NCI-H1048 (cell line): ENCODE data around the gene CRY2.

Experiments
- DNase-seq: peaks from one replicate; lab custom pipeline; 2025; lab: John Stamatoyannopoulos, UW

The CRY2 gene

GRCh38 chr11:45918331-45918941, 71.2 kb downstream of the CRY2 start:
- peak; percentile 40 for DNase-seq

- DNase-seq, result no peak
Measured at GRCh38 chr11:45918962-45919675, 71.8 kb downstream of the CRY2 start.

GRCh38 chr11:45919806-45920530, 72.7 kb downstream of the CRY2 start:
- DNase-seq, result no peak

- DNase-seq, result no peak
Measured at GRCh38 chr11:45920531-45921477, 73.5 kb downstream of the CRY2 start.

GRCh38 chr11:45921561-45922424, 74.5 kb downstream of the CRY2 start:
- peak; percentile 36 for DNase-seq

GRCh38 chr11:45922425-45923082, 75.3 kb downstream of the CRY2 start, which contains the start of gene LARGE2:
LARGE2 (plus strand) TSS chr11:45922656; CDS start chr11:45922883, 227 bp downstream.
- peak; percentile 64 for DNase-seq

- no peak for DNase-seq
Measured at GRCh38 chr11:45924036-45924915, 77.0 kb downstream of the CRY2 start.

- DNase-seq, result no peak
Measured at GRCh38 chr11:45924927-45925326, 77.7 kb downstream of the CRY2 start.

- no peak for DNase-seq
Measured at GRCh38 chr11:45925550-45925949, 78.3 kb downstream of the CRY2 start.

GRCh38 chr11:45926001-45926401, 78.7 kb downstream of the CRY2 start:
- DNase-seq, result no peak

- DNase-seq, result no peak
Measured at GRCh38 chr11:45926536-45927331, 79.5 kb downstream of the CRY2 start.

GRCh38 chr11:45927332-45927683, 80.0 kb downstream of the CRY2 start:
- DNase-seq, result no peak

- DNase-seq, result no peak
Measured at GRCh38 chr11:45927684-45928413, 80.6 kb downstream of the CRY2 start.

- no peak for DNase-seq
Measured at GRCh38 chr11:45928535-45929215, 81.4 kb downstream of the CRY2 start.

- no peak for DNase-seq
Measured at GRCh38 chr11:45929486-45930030, 82.3 kb downstream of the CRY2 start.

GRCh38 chr11:45930031-45930794, 82.9 kb downstream of the CRY2 start:
- no peak for DNase-seq
